ENCODE results near the gene LPCAT1.

The LPCAT1 gene

GRCh38 chr5:1483064-1483463, 40.7 kb downstream of the LPCAT1 start:
- no peak overlapping the region for H3K4me3 ChIP-seq (ENCODE audit: low read length)

GRCh38 chr5:1481959-1482331, 41.8 kb downstream of the LPCAT1 start:
- DNase-seq (ENCODE audit: low read depth), result no peak
- TF ChIP-seq CTCF (IDR thresholded peaks at IDR 0.05; ENCODE audit: insufficient read depth, low read depth, low read length, missing control alignments), result no peak
- H3K4me3 ChIP-seq (ENCODE audit: low read length), result no peak overlapping the region

More at GRCh38 chr5:1483064-1483463, 40.7 kb downstream of the LPCAT1 start:
- no peak for TF ChIP-seq CTCF (IDR thresholded peaks at IDR 0.05; ENCODE audit: insufficient read depth, low read depth, low read length, missing control alignments)
- DNase-seq (ENCODE audit: low read depth), result no peak

- DNase-seq (ENCODE audit: low read depth), result no peak
- no peak for TF ChIP-seq CTCF (IDR thresholded peaks at IDR 0.05; ENCODE audit: insufficient read depth, low read depth, low read length, missing control alignments)
- no peak overlapping the region for H3K4me3 ChIP-seq (ENCODE audit: low read length)
Measured at GRCh38 chr5:1481266-1481958, 42.3 kb downstream of the LPCAT1 start.

- no peak for TF ChIP-seq CTCF (IDR thresholded peaks at IDR 0.05; ENCODE audit: insufficient read depth, low read depth, low read length, missing control alignments)
- DNase-seq (ENCODE audit: low read depth), result no peak
- H3K4me3 ChIP-seq (ENCODE audit: low read length), result no peak overlapping the region
Measured at GRCh38 chr5:1480806-1481205, 43.0 kb downstream of the LPCAT1 start.

GRCh38 chr5:1480217-1480616, 43.5 kb downstream of the LPCAT1 start:
- H3K4me3 ChIP-seq (ENCODE audit: low read length), result no peak overlapping the region
- DNase-seq (ENCODE audit: low read depth), result no peak
- no peak for TF ChIP-seq CTCF (IDR thresholded peaks at IDR 0.05; ENCODE audit: insufficient read depth, low read depth, low read length, missing control alignments)

- peak; percentile 73 for TF ChIP-seq CTCF (IDR thresholded peaks at IDR 0.05; ENCODE audit: insufficient read depth, low read depth, low read length, missing control alignments)
- no peak overlapping the region for H3K4me3 ChIP-seq (ENCODE audit: low read length)
- DNase-seq (ENCODE audit: low read depth), result peak; percentile 26
Measured at GRCh38 chr5:1479581-1480188, 44.1 kb downstream of the LPCAT1 start.

- H3K4me3 ChIP-seq (ENCODE audit: low read length), result no peak overlapping the region
- TF ChIP-seq CTCF (IDR thresholded peaks at IDR 0.05; ENCODE audit: insufficient read depth, low read depth, low read length, missing control alignments), result no peak
- no peak for DNase-seq (ENCODE audit: low read depth)
Measured at GRCh38 chr5:1479066-1479465, 44.7 kb downstream of the LPCAT1 start.

Data from epithelial cell of esophagus (primary cell).